ENCODE results near the gene MAOA. TPM values are rescaled to one million over a fixed set of nuclear protein-coding genes. Genes with fewer than 3 reads are reported as not detected.

The MAOA gene
- total RNA-seq, 1 experiment from 2014 or later: not detected

DNA sequence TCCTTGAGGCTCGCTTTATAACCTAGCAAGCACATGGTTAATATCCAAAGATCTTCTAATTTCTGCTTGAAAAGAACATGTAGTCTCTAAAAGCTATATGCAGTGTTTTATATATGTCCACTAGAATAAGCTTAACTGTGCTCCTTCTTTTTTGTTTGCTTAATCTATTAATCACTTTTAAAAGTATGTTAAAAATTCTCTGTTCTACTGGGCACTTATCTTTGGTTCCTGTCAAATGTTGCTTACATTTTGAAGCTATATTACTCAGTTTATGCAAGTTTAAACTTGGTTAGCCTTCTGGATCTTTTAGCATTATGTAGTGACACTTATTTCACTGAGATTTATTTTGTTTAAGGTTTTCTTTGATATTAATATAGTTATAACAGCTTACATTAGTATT is 32.5 kb downstream of the MAOA start:
- no peak overlapping the region for H3K9ac ChIP-seq (ENCODE audit: low read length)
- no peaks in the 10 kb centered on the region for H3K36me3 ChIP-seq (ENCODE audit: insufficient read depth, low read length)
- H3K9me2 ChIP-seq (replicated peaks; ENCODE audit: insufficient read depth, low read length): no peaks in the 10 kb centered on the region
- no peak overlapping the region for H3K4me2 ChIP-seq (ENCODE audit: low read depth, low read length, poor library complexity, severe bottlenecking)
- no peaks in the 10 kb centered on the region for H3K9me3 ChIP-seq (ENCODE audit: low read length)
- no peaks in the 10 kb centered on the region for H3K4me1 ChIP-seq (ENCODE audit: low read length)
- H2AFZ ChIP-seq (ENCODE audit: low read length): no peak overlapping the region
- H4K20me1 ChIP-seq (ENCODE audit: insufficient read depth, low read depth, low read length): no peaks in the 10 kb centered on the region
- H3K27ac ChIP-seq (ENCODE audit: low read length): no peak overlapping the region
- no peaks in the 10 kb centered on the region for H3K27me3 ChIP-seq (ENCODE audit: low read length)
- H3K4me3 ChIP-seq (ENCODE audit: low read length): no peak overlapping the region
- H3K79me2 ChIP-seq (ENCODE audit: low read length): no peaks in the 10 kb centered on the region
- DNase-seq: no peak

DNA sequence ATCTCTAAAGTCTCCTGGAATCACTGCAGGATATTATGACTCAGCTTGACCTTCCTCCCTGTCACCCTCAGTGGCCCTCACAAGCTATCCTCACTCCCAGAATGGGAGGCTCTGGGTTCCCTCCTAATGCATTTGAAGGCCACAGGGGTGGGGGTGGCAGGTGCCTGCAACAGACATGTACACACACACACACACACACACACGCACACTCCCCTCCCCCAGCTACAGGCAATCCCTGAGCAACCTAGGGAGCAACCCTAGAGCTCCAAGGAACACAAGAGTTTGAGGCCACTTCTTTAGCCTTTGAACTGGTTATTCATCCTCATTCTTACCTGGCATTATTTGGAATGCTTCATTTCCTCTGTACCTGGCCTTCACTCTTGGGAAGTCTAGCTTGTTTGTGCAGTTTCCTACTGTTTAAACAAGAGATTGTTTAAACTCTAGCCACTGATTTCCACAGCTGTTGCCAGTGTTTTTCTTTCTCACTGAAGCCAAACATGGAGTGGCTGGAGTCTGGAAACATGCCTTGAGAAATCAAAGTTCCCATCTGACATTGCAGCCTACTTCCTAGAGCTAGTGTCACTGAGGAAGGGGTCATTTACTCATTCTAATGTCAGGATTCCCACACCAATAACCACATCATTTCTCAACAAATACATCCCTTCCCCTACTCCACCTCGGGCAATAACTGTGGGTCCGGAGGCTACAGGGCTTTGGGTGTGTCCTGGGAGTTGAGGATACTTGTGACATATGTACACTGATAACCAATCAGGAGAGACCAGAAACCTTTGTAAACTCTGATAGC is 37.7 kb downstream of the MAOA start:
- H3K9me2 ChIP-seq (replicated peaks; ENCODE audit: insufficient read depth, low read length): no peaks in the 10 kb centered on the region
- H3K4me2 ChIP-seq (ENCODE audit: low read depth, low read length, poor library complexity, severe bottlenecking): no peak overlapping the region
- no peaks in the 10 kb centered on the region for H3K4me1 ChIP-seq (ENCODE audit: low read length)
- no peak overlapping the region for H3K4me3 ChIP-seq (ENCODE audit: low read length)
- H3K36me3 ChIP-seq (ENCODE audit: insufficient read depth, low read length): no peaks in the 10 kb centered on the region
- no peaks in the 10 kb centered on the region for H3K27me3 ChIP-seq (ENCODE audit: low read length)
- H3K27ac ChIP-seq (ENCODE audit: low read length): no peak overlapping the region
- H2AFZ ChIP-seq (ENCODE audit: low read length): no peak overlapping the region
- DNase-seq: no peak
- H3K9me3 ChIP-seq (ENCODE audit: low read length): no peaks in the 10 kb centered on the region
- H4K20me1 ChIP-seq (ENCODE audit: insufficient read depth, low read depth, low read length): no peaks in the 10 kb centered on the region
- H3K79me2 ChIP-seq (ENCODE audit: low read length): no peaks in the 10 kb centered on the region
- no peak overlapping the region for H3K9ac ChIP-seq (ENCODE audit: low read length)

DNA sequence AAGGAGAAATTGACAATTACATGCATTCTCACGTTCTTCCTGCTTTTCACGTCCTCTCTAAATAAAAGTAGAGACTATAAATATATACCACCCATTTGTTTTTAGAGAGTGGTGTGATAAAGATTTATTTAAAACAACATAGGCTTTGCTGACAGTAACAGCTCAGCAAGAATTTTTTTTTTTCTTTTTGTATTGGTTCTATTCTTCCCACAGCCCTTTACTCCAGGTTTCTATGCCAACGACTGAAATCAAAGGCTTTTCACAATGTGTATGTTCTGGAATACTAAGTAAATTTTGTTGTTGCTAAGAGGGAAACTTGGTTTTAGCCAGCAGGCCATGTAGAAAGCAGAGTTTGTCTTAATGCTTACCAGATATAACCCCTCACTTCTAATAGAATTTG is 43.4 kb downstream of the MAOA start:
- no peaks in the 10 kb centered on the region for H3K79me2 ChIP-seq (ENCODE audit: low read length)
- H3K27me3 ChIP-seq (ENCODE audit: low read length): no peaks in the 10 kb centered on the region
- no peaks in the 10 kb centered on the region for H3K9me3 ChIP-seq (ENCODE audit: low read length)
- no peak overlapping the region for H3K27ac ChIP-seq (ENCODE audit: low read length)
- DNase-seq: no peak
- no peaks in the 10 kb centered on the region for H3K9me2 ChIP-seq (replicated peaks; ENCODE audit: insufficient read depth, low read length)
- H4K20me1 ChIP-seq (ENCODE audit: insufficient read depth, low read depth, low read length): no peaks in the 10 kb centered on the region
- no peak overlapping the region for H2AFZ ChIP-seq (ENCODE audit: low read length)
- no peaks in the 10 kb centered on the region for H3K4me1 ChIP-seq (ENCODE audit: low read length)
- no peaks in the 10 kb centered on the region for H3K36me3 ChIP-seq (ENCODE audit: insufficient read depth, low read length)
- no peak overlapping the region for H3K4me2 ChIP-seq (ENCODE audit: low read depth, low read length, poor library complexity, severe bottlenecking)
- no peak overlapping the region for H3K4me3 ChIP-seq (ENCODE audit: low read length)
- no peak overlapping the region for H3K9ac ChIP-seq (ENCODE audit: low read length)

DNA sequence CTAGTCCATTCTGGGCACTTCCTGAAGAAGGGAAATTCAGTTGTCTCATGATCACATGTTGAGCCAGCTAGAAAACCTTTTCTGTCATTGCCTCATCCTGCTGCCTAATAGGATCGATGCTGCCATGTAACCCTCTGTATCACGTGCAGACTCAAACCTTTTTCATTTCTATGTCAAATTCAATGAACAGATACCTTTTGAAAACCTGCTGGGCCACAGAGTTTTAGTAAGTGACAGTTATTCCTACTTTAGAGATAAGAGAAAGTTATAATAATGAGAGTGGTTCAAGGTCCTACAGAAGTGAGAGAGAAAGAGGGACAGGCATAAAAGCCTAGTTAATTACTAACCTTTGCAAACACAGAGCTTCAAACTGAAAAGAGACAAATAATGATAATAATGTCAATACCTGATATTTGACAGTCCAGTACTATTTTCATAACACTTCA is 46.0 kb downstream of the MAOA start:
- H3K4me2 ChIP-seq (ENCODE audit: low read depth, low read length, poor library complexity, severe bottlenecking): no peak overlapping the region

DNA sequence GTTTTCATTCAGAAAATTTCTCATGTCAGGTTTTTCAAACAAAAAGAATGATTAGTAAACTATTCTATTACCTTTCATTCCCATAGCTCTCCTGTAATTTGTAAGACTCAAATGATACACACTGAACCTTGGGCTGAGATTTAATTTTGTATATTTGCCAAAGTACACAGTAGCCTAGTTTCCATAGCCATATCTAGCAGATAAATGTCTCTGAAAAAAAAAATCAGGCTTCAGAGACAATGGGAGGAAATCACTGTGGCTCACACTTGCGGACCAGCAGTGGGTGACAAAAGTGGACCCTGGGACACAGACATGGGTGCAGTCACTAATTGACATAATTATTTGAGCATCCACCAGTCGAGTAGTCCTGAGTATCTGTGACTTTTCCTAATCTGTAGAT is 46.6 kb downstream of the MAOA start:
- Histone ChIP-seq H3K4me3 (ENCODE audit: low read length) (no peak overlapping the region), H4K20me1 (ENCODE audit: insufficient read depth, low read depth, low read length) (no peaks in the 10 kb centered on the region), H3K4me2 (ENCODE audit: low read depth, low read length, poor library complexity, severe bottlenecking) (no peak overlapping the region), H3K79me2 (ENCODE audit: low read length) (no peaks in the 10 kb centered on the region), H3K27ac (ENCODE audit: low read length) (no peak overlapping the region), H3K4me1 (ENCODE audit: low read length) (no peaks in the 10 kb centered on the region), H3K36me3 (ENCODE audit: insufficient read depth, low read length) (no peaks in the 10 kb centered on the region), H2AFZ (ENCODE audit: low read length) (no peak overlapping the region), H3K9me3 (ENCODE audit: low read length) (no peaks in the 10 kb centered on the region), H3K9me2 (replicated peaks; ENCODE audit: insufficient read depth, low read length) (no peaks in the 10 kb centered on the region), H3K27me3 (ENCODE audit: low read length) (no peaks in the 10 kb centered on the region), H3K9ac (ENCODE audit: low read length) (no peak overlapping the region)
- DNase-seq: no peak

More for the DNA sequence above, 46.0 kb downstream of the MAOA start:
- no peaks in the 10 kb centered on the region for H3K79me2 ChIP-seq (ENCODE audit: low read length)
- no peaks in the 10 kb centered on the region for H3K9me2 ChIP-seq (replicated peaks; ENCODE audit: insufficient read depth, low read length)
- H3K4me1 ChIP-seq (ENCODE audit: low read length): no peaks in the 10 kb centered on the region
- H3K9ac ChIP-seq (ENCODE audit: low read length): no peak overlapping the region
- no peaks in the 10 kb centered on the region for H3K9me3 ChIP-seq (ENCODE audit: low read length)
- H3K27me3 ChIP-seq (ENCODE audit: low read length): no peaks in the 10 kb centered on the region
- H3K36me3 ChIP-seq (ENCODE audit: insufficient read depth, low read length): no peaks in the 10 kb centered on the region
- DNase-seq: no peak
- H2AFZ ChIP-seq (ENCODE audit: low read length): no peak overlapping the region
- H4K20me1 ChIP-seq (ENCODE audit: insufficient read depth, low read depth, low read length): no peaks in the 10 kb centered on the region
- no peak overlapping the region for H3K4me3 ChIP-seq (ENCODE audit: low read length)
- H3K27ac ChIP-seq (ENCODE audit: low read length): no peak overlapping the region

DNA sequence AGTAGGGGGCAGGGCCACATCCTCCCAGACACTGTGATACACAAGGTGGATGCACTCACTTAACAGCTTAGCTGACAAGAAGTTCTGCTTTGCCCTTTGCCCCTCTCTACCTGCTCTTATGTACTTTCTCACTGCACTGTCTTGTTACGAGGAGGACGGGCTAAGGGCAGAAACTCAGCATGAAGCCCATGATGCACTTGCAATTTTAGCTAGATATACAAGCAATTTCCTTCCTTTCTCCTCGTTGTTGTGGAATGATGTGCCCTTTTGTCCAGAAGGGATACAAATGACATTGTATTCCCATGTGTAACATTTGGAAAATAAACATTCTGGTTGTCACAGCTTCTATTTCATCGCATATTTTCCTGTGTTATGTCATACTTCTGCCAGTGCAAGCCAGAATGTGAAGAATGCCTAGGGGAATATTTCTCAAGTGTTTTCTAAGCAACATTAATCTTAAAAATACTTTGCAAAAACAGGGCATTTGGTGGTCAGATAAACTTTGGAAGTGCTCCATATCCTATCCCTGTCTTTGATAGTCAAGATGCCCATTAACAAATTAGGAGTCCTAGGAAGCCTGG is 47.2 kb downstream of the MAOA start:
- H3K4me2 ChIP-seq (ENCODE audit: low read depth, low read length, poor library complexity, severe bottlenecking): no peak overlapping the region
- no peaks in the 10 kb centered on the region for H3K4me1 ChIP-seq (ENCODE audit: low read length)
- H3K36me3 ChIP-seq (ENCODE audit: insufficient read depth, low read length): no peaks in the 10 kb centered on the region
- H3K9me3 ChIP-seq (ENCODE audit: low read length): no peaks in the 10 kb centered on the region
- no peaks in the 10 kb centered on the region for H4K20me1 ChIP-seq (ENCODE audit: insufficient read depth, low read depth, low read length)
- H3K27me3 ChIP-seq (ENCODE audit: low read length): no peaks in the 10 kb centered on the region
- H2AFZ ChIP-seq (ENCODE audit: low read length): no peak overlapping the region
- H3K79me2 ChIP-seq (ENCODE audit: low read length): no peaks in the 10 kb centered on the region
- H3K27ac ChIP-seq (ENCODE audit: low read length): no peak overlapping the region
- no peaks in the 10 kb centered on the region for H3K9me2 ChIP-seq (replicated peaks; ENCODE audit: insufficient read depth, low read length)
- no peak overlapping the region for H3K4me3 ChIP-seq (ENCODE audit: low read length)
- no peak for DNase-seq
- no peak overlapping the region for H3K9ac ChIP-seq (ENCODE audit: low read length)

DNA sequence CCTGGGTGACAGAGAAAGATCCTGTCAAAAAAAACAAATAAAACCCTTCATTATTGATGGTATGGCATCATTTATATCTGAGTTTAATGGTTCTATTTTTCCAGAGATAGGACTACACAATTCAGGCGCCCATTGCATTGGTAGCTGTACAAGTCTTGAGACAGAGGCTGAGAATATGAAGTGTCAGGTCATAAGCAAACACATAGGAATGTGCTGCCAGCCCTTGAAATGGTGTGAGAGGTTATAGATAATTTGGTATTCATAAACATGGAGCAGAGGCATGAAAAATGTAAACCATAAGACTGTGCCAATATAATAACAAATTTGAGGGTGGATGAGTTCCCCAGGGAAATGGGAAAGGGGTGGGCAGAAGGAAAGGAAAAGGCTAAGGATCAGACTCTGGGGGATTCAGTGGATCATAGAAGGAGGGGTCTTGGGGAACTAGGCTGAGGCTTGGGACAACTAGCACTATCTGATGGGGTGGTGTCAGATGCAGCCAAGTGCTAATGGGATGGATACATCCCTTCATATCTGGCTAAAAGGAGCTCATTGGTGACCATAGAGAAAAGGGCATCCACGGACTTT is 50.8 kb downstream of the MAOA start:
- H3K9me2 ChIP-seq (replicated peaks; ENCODE audit: insufficient read depth, low read length): no peaks in the 10 kb centered on the region
- no peaks in the 10 kb centered on the region for H3K9me3 ChIP-seq (ENCODE audit: low read length)
- H3K4me3 ChIP-seq (ENCODE audit: low read length): no peak overlapping the region
- no peaks in the 10 kb centered on the region for H4K20me1 ChIP-seq (ENCODE audit: insufficient read depth, low read depth, low read length)
- DNase-seq: no peak
- H3K79me2 ChIP-seq (ENCODE audit: low read length): no peaks in the 10 kb centered on the region
- no peaks in the 10 kb centered on the region for H3K4me1 ChIP-seq (ENCODE audit: low read length)
- no peak overlapping the region for H2AFZ ChIP-seq (ENCODE audit: low read length)
- no peak overlapping the region for H3K27ac ChIP-seq (ENCODE audit: low read length)
- H3K9ac ChIP-seq (ENCODE audit: low read length): no peak overlapping the region
- no peaks in the 10 kb centered on the region for H3K36me3 ChIP-seq (ENCODE audit: insufficient read depth, low read length)
- no peak overlapping the region for H3K4me2 ChIP-seq (ENCODE audit: low read depth, low read length, poor library complexity, severe bottlenecking)
- H3K27me3 ChIP-seq (ENCODE audit: low read length): no peaks in the 10 kb centered on the region

DNA sequence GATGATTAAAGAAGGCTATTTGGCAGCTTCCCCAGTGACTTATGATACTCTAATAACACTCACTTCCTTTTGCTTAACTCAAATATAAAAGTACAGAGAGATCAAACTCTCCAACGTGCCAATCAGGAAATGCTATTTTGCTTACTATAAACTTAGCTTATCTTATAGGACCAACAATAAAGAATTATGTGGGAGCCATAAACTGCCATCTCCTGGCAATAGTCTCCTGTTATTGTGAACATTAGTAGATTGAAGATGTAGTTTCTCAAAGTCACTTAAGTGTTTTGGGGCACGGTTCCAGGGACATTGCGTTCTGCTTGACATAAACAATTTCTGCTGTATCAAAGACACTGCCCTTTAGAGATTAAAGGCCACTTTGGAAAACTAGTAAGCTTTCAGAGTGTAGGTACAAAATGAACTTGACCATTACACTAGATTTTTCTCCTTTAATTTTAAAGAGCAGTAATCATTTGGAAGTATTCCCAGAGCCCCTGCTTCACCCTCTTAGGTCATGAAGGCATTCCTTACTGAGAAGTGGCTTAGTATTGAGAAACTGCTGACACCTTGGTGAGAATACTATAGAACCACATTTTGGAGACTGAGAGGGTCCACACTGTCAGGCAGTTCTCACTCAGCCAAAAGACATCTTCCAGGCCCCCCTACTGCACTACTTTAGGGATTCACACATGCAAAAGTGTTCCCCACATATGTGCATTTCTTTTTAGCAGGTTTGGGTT is 51.9 kb downstream of the MAOA start:
- Histone ChIP-seq H3K27ac (ENCODE audit: low read length) (no peak overlapping the region), H3K27me3 (ENCODE audit: low read length) (no peaks in the 10 kb centered on the region), H2AFZ (ENCODE audit: low read length) (no peak overlapping the region), H3K9me3 (ENCODE audit: low read length) (no peaks in the 10 kb centered on the region), H4K20me1 (ENCODE audit: insufficient read depth, low read depth, low read length) (no peaks in the 10 kb centered on the region), H3K36me3 (ENCODE audit: insufficient read depth, low read length) (no peaks in the 10 kb centered on the region), H3K79me2 (ENCODE audit: low read length) (no peaks in the 10 kb centered on the region), H3K9me2 (replicated peaks; ENCODE audit: insufficient read depth, low read length) (no peaks in the 10 kb centered on the region), H3K4me1 (ENCODE audit: low read length) (no peaks in the 10 kb centered on the region), H3K9ac (ENCODE audit: low read length) (no peak overlapping the region), H3K4me2 (ENCODE audit: low read depth, low read length, poor library complexity, severe bottlenecking) (no peak overlapping the region), H3K4me3 (ENCODE audit: low read length) (no peak overlapping the region)
- DNase-seq: no peak
